Fibroblast of lung (primary cell): ENCODE results near the gene PDIA5. TPM values are rescaled to one million over a fixed set of nuclear protein-coding genes. Genes with fewer than 3 reads are reported as not detected.

ENCODE experiments used
- DNase-seq, 2 donors: peaks; one replicate each; pipeline versions ENCODE4 v3.0.0 to v3.0.0-alpha.2; 2010; ENCODE audit warnings: low read depth in 2 of 2
- H2AFZ ChIP-seq: 2 replicates; pipeline ENCODE4 v1.5.1; 2012; ENCODE audit warnings: low read length, control low read depth, inconsistent platforms
- H3K27ac ChIP-seq: 2 replicates; pipeline ENCODE4 v1.5.1; 2011; ENCODE audit warnings: low read length, control low read depth; ENCODE audit not compliant: insufficient read depth
- H3K27me3 ChIP-seq: 2 replicates; pipeline ENCODE4 v1.5.1; 2011; ENCODE audit warnings: mild to moderate bottlenecking, low read length; ENCODE audit not compliant: control insufficient read depth, insufficient read depth
- H3K36me3 ChIP-seq: 2 replicates; pipeline ENCODE4 v1.5.1; 2011; ENCODE audit warnings: low read length; ENCODE audit not compliant: control insufficient read depth, insufficient read depth
- H3K4me1 ChIP-seq: 2 replicates; pipeline ENCODE4 v1.5.1; 2011; ENCODE audit warnings: low read length; ENCODE audit not compliant: control insufficient read depth, insufficient read depth; ENCODE audit errors: extremely low read depth
- H3K4me2 ChIP-seq: 2 replicates; pipeline ENCODE4 v1.5.1; 2011; ENCODE audit warnings: low read length, control low read depth; ENCODE audit not compliant: insufficient read depth; ENCODE audit errors: extremely low read depth
- H3K4me3 ChIP-seq, 4 experiments: fragments of 200-600 bp in 1 of 4; sonication (generic) in 1 of 4; replicated peaks in 1 of 4; 2 replicates each; pipeline ENCODE4 v1.5.1; 2011 to 2016; ENCODE audit warnings: low read length in 4 of 4, low read depth in 3 of 4, mild to moderate bottlenecking in 3 of 4, control low read depth in 2 of 4, inconsistent platforms in 1 of 4, mixed read lengths in 1 of 4; ENCODE audit not compliant: insufficient read depth in 1 of 4; ENCODE audit errors: control extremely low read depth in 1 of 4
- H3K79me2 ChIP-seq: 2 replicates; pipeline ENCODE4 v1.5.1; 2012; ENCODE audit warnings: mild to moderate bottlenecking, low read length, inconsistent platforms; ENCODE audit not compliant: control insufficient read depth, insufficient read depth
- H3K9ac ChIP-seq: 2 replicates; pipeline ENCODE4 v1.5.1; 2011; ENCODE audit warnings: mild to moderate bottlenecking, low read length, control low read depth; ENCODE audit not compliant: insufficient read depth
- H3K9me3 ChIP-seq: 2 replicates; pipeline ENCODE4 v1.5.1; 2012; ENCODE audit warnings: low read depth, low read length; ENCODE audit not compliant: control insufficient read depth, insufficient read depth
- H4K20me1 ChIP-seq: 2 replicates; pipeline ENCODE4 v1.5.1; 2011; ENCODE audit warnings: low read length; ENCODE audit not compliant: control insufficient read depth, insufficient read depth; ENCODE audit errors: extremely low read depth
- EZH2 ChIP-seq: IDR thresholded peaks from 2 replicates; pipeline ENCODE4 v1.5.1; 2012; ENCODE audit warnings: low read length, control low read depth, mild to moderate bottlenecking; ENCODE audit errors: missing control alignments
- polyA plus RNA-seq, 2 donors: library from polyadenylated mRNA; depleted of rRNA in 1 of 2; stranded (reverse) in 1 of 2; unstranded in 1 of 2; fragments of >200 nt; gene quantifications; 2 replicates each; pipeline ENCODE4 v1.2.1, GENCODE V29; 2011 to 2012; ENCODE audit warnings: missing spikeins in 1 of 2
- total RNA-seq: library from RNA; depleted of rRNA; stranded (reverse); fragments of >200 nt; gene quantifications from 2 replicates; pipeline ENCODE4 v1.2.1, GENCODE V29; 2014
- TF ChIP-seq, protein P1 (sequence below), 2 donors: IDR thresholded peaks in 1 of 2; conservative IDR thresholded peaks in 1 of 2; 1 replicate in 1 of 2; 2 replicates in 1 of 2; pipeline ENCODE4 v1.5.1; 2011 to 2012; ENCODE audit warnings: low read length in 2 of 2, control low read depth in 1 of 2, inconsistent platforms in 1 of 2, low read depth in 1 of 2, mild to moderate bottlenecking in 1 of 2

PDIA5 gene
- total and polyA plus RNA-seq, 2 donors (not counting 1 experiment from before 2014, with no cell fraction given), result 27.9 to 51.4 TPM

DNA sequence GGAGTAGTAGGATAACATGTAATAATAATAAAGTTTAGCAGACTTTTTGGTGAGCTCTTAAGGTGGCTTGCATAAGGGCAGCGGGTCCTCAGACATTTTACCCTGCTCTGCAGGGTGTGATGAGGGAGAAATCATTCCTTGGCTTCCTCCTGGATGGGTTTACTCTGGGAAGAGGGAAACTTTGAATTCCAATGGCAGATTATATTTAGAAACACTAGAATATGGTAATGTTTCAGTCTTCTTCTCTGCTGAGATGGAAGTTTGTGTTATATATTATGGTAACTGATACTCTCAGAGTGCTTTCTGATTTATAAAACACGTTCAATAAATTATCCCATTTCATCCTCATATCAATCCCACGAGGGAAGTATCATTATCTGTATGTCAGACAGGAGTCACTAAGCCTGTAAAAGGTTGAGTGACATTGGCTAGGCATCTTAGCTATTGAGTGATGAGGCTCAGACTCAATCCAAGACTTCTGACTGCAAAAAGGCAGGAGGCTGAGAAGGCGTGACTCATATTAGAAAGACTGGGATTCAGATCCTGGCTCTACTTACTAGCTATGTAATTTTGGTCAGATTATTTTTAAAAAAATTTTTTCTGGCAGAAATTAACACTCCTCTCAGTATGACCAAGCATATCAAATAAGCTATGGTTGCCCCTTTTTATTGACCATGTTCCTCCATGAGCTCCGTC, 19.3 kb downstream of the PDIA5 start:
- Histone ChIP-seq H3K79me2 (peaks cover 51% of the 10 kb centered on the region), H3K4me3 (no peak overlapping the region), H3K36me3 (no peaks in the 10 kb centered on the region), H3K27ac (no peak overlapping the region), H3K4me2 (no peak overlapping the region), H4K20me1 (peaks cover 3% of the 10 kb centered on the region), H3K4me1 (peaks cover 24% of the 10 kb centered on the region), H2AFZ (no peak overlapping the region), H3K9me3 (no peaks in the 10 kb centered on the region), H3K27me3 (no peaks in the 10 kb centered on the region), H3K9ac (no peak overlapping the region)
- DNase-seq, result peak in 1 of 2 donors; percentile 26
- TF ChIP-seq, protein P1, sequence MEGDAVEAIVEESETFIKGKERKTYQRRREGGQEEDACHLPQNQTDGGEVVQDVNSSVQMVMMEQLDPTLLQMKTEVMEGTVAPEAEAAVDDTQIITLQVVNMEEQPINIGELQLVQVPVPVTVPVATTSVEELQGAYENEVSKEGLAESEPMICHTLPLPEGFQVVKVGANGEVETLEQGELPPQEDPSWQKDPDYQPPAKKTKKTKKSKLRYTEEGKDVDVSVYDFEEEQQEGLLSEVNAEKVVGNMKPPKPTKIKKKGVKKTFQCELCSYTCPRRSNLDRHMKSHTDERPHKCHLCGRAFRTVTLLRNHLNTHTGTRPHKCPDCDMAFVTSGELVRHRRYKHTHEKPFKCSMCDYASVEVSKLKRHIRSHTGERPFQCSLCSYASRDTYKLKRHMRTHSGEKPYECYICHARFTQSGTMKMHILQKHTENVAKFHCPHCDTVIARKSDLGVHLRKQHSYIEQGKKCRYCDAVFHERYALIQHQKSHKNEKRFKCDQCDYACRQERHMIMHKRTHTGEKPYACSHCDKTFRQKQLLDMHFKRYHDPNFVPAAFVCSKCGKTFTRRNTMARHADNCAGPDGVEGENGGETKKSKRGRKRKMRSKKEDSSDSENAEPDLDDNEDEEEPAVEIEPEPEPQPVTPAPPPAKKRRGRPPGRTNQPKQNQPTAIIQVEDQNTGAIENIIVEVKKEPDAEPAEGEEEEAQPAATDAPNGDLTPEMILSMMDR (conservative IDR thresholded peaks at IDR 0.05 in 1 of 2, IDR thresholded peaks at IDR 0.05 in 1 of 2; ENCODE audit: low read depth in 1 of 2, low read length in 2 of 2), result no peak
- no peak for TF ChIP-seq EZH2

DNA sequence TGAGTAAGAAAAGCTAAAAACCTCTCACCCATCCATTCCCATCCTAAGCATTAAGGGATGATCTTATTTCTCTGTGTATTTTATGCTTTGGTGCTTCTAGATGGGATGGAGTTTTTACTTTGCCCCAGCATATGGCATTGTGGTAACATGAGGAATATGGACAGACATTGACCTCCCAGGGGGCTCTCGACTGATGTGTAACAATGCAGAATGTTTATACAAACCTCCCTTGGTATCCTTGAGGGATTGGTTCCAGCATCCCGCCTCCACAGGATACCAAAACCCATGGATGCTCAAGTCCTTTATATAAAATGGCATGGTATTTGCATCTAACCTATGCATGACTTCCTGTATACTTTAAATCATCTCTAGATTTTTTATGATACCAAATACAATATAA, 21.6 kb downstream of the PDIA5 start:
- Histone ChIP-seq H3K36me3 (peaks cover 6% of the 10 kb centered on the region), H3K4me3 (no peak overlapping the region), H3K4me1 (peaks cover 24% of the 10 kb centered on the region), H3K79me2 (peaks cover 33% of the 10 kb centered on the region), H3K4me2 (no peak overlapping the region), H3K27me3 (no peaks in the 10 kb centered on the region), H4K20me1 (peaks cover 1% of the 10 kb centered on the region), H3K9me3 (no peaks in the 10 kb centered on the region), H3K9ac (no peak overlapping the region), H3K27ac (no peak overlapping the region), H2AFZ (no peak overlapping the region)
- no peak for DNase-seq
- no peak for TF ChIP-seq EZH2
- TF ChIP-seq, protein P1 (conservative IDR thresholded peaks at IDR 0.05 in 1 of 2, IDR thresholded peaks at IDR 0.05 in 1 of 2; ENCODE audit: low read depth in 1 of 2, low read length in 2 of 2), result no peak

DNA sequence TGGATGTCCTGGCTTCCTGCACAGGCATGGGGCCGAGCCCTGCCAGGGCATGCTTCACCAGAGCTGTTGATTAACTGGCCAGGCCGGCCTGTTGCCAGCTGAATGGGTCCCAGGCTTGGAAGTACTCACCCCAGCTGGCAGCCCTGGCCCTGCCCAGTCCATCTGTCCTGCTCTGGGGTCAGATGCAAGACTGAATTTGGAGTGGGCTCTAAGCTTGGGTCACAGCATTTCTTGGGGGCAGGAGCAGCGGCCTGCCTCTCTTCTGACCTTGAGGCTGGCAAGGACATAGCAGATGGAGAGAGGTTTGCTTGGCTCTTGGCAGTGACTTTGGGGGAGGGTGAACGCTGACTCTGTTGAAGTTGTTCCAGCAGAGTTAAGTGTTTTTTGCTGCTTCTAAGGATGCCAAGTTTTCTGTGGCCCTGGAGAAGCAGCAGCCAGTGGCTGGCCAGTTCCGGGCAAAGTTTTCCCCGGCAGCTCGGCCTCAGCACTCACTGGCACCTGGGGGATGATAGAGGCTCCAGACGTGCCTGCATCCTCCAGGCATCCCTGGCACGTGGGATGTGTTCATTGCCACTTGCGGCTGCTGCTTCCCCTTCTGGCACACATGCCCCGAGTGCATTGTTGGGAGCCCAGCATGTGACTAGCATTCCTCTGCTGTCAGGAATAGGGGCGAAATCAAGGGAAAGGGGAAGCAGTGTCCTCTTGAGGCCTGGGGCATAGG, 22.9 kb downstream of the PDIA5 start:
- no peak overlapping the region for H3K27ac ChIP-seq

More for the DNA sequence above, 22.9 kb downstream of the PDIA5 start:
- Histone ChIP-seq H3K79me2 (peaks cover 20% of the 10 kb centered on the region), H3K4me2 (peak overlapping the region; percentile 27), H4K20me1 (peaks cover 1% of the 10 kb centered on the region), H3K4me3 (no peak overlapping the region), H3K9me3 (no peaks in the 10 kb centered on the region), H3K4me1 (peaks cover 11% of the 10 kb centered on the region), H3K9ac (no peak overlapping the region), H3K27me3 (no peaks in the 10 kb centered on the region), H2AFZ (no peak overlapping the region), H3K36me3 (peaks cover 6% of the 10 kb centered on the region)
- TF ChIP-seq, protein P1 (conservative IDR thresholded peaks at IDR 0.05 in 1 of 2, IDR thresholded peaks at IDR 0.05 in 1 of 2; ENCODE audit: low read depth in 1 of 2, low read length in 2 of 2), result no peak
- TF ChIP-seq EZH2, result no peak
- DNase-seq, result peak; percentile 50 to 55
